HG03025 (cell line): ENCODE data around the gene DNM1.
"Not testable (repeated sequence)": the region's sequence is repeated elsewhere in the genome, so short reads cannot be mapped to it uniquely, and the experiment has no call there.

ENCODE experiments used
- ATAC-seq: cut with Tn5 transposase; IDR thresholded peaks from one replicate; pipeline ENCODE4 v1.9.1; 2021; ENCODE audit warnings: mild to moderate bottlenecking, moderate library complexity; ENCODE audit not compliant: unreplicated experiment, low FRiP score

Gene DNM1

DNA sequence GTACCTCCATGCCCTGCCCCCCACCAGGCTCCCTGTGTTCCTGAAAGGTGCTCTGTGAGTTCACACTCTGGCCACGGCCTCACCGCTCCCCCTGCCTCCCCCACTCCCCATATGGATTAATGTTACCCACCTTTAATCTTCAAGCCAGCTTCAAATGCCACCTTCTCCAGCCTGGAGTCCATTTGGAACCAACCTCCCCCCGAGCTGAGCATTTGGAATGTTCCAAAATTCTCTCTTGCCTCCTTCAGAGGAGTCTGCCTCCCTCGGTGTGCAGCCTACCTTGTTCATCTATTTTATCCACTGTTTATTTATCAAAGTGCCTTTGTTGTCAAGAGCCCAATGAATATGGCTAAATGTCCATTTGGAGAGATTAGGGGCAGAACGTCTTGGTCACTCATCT lies 68.3 kb downstream of the DNM1 start:
- no peak for ATAC-seq

DNA sequence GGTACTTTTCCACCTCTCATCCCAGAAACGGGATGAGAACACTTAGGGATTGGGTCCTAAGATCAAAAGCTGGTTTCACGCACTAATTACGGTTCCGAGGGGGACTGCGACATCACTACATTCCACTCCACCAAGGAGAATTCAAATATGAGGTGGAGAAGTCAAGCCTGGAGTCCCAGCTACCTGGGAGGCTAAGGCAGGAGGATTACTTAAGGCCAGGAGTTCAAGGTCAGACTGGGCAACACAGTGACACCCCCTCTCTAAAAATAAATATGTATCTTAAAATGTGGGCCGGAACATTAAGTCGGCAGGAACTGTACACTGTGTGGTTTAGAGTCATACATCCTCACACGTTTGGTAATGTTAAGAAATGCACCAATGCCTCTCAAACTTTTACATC lies 71.1 kb downstream of the DNM1 start:
- no peak for ATAC-seq

DNA sequence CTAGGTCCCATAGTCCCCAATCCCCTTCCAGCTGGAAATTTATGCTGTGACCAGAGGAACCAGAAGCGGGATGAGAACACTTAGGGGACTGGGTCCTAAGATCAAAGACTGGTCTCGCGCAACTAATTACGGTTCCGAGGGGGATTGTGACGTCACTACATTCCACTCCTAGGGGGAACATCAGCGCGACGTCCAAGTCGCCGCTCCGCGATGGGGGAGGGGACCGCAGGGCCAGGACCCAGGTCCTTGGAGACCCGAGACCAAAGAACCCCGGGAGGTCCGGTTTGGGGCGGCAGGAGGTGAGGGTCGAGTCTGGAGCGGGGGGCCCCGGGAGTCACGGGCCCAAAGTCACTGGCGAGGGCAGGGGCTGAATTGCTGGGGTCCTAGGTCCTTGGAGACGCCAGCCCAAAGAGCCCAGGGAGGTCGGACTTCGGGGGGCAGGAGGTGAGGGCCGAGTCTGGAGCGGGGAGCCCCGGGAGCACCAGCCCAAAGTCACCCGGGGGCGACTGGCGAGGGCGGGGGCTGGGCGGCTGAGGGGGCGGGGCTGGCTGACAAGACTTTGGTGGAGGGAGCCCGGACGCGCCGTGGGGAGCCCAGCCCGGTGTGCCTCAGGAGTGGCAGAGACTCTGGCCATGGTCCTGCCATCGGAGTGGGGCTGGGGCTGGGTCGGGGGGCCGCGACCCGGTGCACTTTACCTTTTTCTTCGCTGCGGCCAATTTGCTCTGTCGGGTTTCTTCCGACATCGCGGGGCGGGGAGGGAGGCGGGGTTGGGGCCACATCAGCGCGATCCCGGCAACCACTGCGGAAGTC lies 72.2 kb downstream of the DNM1 start, which contains the start of gene GOLGA2:
Gene GOLGA2, minus strand, starts transcription at position 810 of the 810 bp plus-strand sequence. Its CDS starts 31 bp downstream, at position 779.
- ATAC-seq, result peak; percentile 56

DNA sequence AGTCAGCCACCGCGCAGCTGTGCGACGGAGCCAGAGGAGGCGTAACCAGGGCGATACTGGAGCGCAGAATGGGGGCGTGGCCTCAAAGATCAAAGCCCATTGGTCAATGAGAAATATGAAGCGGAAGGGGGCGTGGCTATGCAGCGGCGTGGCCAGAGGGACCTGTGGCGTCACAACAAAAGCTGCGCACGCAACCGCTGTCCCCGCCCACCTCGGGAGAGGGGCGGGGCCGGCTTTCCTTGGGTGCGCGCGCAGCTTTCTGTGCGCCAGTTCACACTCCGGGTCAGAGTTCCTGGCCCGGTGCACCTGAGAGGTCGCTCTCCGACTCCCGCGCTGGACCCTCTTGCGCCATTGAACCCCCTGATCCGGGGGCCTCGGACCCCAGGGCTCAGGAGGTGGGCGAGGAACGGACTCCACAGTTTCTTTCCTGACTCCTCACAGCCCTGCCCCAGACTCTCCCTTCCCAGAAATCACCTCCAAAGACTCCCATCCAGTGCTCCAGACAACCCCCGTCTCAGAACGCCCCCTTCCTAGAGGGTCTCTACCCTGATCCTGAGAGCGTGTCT lies 72.9 kb downstream of the DNM1 start, which contains the start of gene SWI5:
Gene SWI5, plus strand, starts transcription at position 269 of the 566 bp plus-strand sequence.
- ATAC-seq, result peak; percentile 88

DNA sequence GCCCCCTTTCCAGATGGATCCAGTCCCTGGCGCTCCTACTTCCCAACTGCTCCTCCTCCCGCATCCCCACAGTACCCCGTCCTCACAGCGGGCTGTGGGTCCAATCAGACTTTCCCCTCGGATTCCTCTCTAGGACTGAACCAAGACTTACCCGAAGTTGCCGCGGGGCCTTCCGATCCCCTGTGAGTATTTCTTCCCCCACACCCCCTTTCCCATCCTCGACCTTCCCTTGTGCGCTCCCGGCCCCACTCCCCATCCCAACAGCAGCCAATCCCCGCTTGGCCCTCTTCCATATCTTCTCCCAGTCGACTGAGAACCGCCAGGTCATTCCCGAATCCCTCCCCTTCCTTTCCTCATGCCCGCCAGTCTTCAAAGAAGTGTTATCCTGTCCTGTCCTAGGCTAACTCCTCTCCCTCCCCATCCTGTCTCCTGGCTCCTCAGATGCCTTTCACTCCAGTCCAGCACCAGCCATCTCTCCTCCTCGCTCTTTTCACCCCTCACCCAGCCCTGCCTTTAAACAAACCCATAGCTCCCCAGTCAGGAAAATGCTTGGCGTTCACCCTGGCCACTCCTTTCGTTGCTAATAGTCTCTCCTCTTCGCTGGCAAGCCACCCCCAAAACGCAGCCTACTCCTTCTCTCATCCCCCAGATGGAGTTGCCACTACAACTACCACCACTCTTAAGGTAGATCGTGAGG lies 73.5 kb downstream of the DNM1 start:
- no peak for ATAC-seq

DNA sequence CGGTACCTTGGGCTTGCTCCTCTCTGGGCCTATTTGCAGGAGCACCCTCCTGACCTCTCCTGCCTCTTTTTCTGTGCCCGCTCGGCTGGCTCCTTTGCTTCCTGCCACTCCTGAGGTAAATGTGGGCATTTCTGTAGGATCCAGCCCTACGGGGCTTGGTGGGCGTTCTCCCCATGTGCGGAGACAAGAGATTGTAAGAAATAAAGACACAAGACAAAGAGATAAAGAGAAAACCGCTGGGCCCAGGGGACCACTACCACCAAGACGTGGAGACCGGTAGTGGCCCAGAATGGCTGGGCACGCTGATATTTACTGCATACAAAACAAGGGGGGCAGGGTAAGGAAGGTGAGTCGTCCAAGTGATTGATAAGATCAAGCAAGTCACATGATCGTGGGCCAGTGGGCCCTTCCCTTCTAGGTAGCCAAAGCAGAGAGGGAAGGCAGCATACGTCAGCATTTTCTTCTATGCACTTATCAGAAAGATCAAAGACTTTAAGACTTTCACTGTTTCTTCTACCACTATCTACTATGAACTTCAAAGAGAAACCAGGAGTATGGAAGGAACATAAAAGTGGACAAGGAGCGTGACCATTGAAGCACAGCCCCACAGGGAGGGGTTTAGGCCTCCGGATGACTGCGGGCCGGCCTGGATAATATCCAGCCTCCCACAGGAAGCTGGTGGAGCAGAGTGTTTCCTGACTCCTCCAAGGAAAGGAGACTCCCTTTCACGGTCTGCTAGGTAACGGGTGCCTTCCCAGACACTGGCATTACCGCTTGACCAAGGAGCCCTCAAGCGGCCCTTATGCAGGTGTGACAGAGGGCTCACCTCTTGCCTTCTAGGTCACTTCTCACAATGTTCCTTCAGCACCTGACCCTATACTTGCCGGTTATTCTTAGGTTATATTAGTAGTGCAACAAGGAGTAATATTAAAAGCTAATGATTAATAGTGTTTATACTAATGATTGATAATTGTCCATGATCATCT lies 76.2 kb downstream of the DNM1 start:
- not testable (repeated sequence) for ATAC-seq

DNA sequence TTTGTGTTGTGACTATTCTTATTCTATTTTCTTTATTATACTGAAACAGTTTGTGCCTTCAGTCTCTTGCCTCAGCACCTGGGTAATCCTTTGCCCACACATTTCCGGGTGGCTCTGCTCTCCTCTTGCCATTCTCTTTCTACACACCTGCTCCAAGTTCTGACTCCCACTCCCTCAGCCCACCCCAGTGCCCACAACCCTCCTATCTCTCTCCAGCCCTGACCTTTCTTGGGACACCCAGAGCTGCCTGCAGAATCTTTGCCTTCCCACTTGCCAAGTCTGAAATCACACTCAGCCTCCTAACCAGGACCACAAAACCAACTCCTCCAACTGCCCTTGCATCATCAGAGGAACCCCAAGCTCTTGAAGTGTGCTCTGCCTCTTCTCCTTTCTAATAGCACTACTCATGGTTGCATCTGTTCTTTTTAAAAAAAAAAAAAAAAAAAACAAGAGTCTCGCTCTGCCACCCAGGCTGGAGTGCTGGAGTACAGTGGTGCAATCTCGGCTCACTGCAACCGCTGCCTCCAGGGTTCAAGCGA lies 77.0 kb downstream of the DNM1 start:
- no peak for ATAC-seq

DNA sequence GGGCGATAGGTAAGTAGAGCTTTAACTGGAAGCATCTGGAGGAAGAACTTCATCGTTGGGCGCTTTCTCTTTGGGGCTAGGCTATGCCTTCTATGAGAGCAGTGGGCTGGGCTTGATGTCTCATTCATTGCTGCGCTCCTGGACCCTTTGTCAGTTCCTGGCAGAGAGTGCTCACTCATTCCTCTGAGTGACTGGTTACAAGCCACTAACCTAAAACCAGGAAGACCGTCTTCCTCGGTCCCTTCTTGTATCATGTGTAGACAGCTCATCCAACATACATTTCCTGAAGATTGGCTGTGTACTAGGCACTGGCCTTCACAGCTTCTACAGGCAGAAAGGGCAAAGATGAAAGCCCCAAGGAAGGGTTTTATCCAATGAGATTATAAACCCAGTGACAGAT lies 79.3 kb downstream of the DNM1 start:
- ATAC-seq, result no peak

DNA sequence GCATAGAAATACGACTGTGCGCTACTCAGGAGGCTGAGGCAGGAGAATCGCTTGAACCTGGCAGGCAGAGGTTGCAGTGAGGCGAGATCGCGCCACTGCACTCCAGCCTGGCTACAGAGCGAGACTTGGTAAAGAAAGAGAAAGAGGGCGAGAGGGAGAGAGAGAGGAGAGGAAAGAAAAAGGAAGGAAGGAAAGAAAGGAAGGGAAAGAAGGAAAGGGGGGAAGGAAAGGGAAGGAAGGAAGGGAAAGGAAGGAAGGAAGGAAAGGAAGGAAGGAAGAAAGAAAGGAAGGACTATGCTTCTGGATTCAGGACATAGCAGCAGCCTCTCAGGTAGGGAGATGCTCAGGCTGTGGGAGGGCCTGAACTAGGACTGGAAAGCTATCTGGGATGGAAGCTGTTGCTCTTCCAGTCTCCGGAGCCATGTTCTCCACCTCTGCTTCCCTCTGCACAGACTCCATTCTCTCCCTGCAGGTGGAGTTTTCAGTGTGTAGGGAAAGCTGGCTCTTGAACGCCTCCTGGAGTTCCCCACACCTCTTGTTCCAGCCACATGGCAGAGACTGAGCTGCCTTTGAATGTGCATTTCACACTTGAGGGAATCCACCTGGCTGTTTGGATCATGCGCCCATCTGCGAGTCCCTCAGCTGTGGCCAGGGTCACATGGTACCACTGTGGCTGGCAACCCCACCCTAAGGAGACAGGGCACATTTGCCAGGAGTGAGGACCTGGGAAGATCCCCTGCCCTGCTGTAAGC lies 82.0 kb downstream of the DNM1 start:
- ATAC-seq, result no peak

DNA sequence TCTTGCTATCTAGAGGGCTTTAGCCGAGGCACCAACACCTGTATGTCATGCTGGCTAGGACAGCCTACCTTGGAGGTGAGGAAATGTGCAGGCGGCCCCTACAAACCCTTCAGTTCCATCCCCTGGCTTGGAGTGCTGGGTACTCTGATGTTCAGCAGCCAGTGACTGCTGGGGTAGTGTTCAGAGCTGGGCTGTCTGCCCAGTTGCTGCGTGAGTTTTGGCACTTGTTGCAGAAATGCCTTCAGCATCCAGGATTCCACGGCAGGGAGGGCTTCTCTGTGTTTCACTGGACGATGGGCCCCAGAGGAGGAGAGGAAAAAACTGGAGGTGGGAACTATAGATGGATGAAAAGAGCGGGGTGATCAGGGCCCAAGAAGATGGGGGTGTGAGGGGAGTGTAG lies 83.3 kb downstream of the DNM1 start:
- ATAC-seq, result no peak

DNA sequence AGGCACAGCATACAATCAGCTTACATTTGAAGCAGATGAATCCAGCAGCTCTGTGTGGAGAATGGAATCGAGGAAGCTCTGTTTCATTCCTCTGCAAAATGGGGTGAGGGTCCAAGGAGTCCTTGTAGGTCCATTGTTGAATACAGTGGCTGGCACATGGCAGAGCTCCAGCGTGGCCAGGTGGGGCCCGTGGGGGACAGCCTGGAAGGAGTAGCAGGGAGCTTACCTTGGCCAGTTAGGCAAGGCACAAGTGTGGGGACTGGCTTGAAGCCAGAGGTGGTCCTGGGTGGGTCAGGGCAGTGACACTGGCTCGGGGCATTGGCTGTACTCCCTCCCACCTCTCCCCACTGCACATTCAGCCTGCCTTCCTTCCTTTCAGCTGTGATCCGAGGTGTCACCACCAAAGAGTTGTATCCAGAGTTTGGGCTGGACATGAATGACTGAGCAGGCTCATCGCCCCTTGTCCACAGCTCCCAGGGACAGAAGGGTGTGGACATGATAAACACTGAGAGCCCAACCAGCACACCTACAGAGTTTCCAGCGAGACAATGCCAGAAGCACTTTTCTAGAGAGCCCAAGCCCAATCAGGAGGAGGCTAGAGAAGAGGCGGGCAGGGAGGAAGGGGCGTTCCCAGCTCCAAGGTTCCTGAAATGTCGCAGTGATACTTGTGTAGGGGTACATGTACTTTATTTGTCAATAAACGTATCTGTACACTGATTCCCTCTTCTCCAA lies 85.3 kb downstream of the DNM1 start:
- ATAC-seq, result no peak

DNA sequence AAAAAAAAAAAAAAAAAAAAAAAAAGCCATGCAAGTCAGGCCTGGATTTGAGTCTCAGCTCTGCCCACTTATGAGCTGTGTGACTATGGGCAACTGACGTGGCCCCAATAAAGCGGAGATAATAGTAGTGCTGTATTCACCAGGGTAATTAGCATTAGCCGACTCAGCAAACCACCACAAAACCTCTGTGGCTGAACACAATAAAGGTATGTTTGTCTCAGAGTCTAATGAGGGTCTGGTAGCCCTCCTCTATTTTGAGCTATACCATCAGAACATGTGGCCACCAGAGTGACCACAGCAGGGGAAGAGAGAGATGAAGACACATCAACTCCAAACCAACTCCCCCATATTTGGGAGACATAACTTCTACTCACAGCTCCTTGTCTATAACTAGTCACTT lies 88.8 kb downstream of the DNM1 start:
- no peak for ATAC-seq

DNA sequence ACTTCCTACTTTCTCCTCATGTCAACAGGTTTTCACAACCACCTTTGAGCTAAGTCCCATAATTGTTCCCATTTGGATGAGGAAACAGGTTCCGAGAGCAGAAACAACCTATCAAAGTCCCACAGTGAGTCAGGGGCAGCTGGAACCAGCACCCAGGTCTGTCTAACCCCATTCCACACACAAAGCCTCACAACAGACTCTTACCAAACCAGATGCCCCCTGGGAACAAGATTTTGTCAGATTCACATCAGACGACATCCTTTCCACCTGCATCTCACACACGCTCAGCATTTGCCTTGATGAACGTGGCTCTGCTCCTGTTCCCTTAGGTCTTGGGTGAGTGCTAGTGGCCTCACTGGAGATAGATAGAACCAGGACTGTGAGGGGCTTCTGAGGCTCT lies 89.9 kb downstream of the DNM1 start:
- ATAC-seq, result no peak

DNA sequence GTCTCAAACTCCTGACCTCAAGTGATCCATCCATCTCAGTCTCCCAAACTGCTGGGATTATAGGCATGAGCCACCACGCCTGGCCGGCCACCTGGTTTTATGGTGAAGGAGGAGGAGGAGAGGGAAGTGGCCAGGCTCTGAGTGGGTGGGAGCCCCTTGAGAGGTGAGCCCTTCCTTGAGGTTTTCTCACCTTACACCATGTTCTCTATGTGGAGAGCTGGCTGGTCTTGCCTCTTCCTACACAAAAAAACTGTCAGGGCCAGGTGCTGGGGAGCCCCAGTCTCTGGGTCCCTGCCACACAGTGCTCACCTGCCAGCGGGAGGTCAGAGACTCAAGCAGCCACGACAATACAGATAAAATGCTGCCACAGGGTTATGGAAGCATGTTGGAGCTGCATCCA lies 91.0 kb downstream of the DNM1 start:
- no peak for ATAC-seq

DNA sequence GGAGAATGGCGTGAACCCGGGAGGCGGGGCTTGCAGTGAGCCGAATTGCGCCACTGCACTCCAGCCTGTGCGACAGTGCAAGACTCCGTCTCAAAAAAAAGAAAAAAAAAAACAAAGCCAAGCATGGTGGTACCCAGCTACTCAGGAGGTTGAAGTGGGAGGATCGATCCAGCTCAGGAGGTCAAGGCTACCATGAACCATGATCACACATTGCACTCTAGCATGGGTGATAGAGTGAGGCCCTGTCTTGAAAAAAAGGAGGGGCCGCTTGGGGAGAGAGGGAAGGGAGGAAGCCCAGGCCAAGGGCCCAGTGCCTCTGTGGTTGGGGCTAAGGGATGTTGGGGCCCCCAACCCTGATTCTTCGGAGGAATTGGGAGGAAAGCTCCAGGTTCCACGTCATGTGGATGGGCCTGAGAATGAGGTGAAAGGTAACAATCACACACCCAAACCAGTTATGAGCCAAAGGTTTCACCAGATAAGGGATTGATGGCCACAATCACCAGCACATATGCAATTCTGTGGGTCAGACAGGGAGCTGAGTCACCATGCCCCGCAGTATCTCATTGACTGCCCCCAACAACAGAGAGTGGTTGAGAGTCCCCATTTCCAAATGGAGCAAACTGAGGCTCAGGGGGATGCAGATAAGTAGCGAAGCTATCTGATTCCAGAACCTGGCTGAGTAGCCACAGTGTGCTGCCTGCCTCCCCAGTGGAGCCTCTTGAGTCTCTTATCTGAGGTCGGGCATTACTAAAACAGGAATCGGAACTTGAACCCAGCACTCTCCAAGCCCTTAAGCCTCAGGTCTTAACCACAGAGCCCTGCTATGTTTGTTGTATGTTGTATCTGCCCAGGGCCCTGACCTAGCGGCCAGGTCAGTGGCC lies 93.4 kb downstream of the DNM1 start:
- ATAC-seq, result no peak

DNA sequence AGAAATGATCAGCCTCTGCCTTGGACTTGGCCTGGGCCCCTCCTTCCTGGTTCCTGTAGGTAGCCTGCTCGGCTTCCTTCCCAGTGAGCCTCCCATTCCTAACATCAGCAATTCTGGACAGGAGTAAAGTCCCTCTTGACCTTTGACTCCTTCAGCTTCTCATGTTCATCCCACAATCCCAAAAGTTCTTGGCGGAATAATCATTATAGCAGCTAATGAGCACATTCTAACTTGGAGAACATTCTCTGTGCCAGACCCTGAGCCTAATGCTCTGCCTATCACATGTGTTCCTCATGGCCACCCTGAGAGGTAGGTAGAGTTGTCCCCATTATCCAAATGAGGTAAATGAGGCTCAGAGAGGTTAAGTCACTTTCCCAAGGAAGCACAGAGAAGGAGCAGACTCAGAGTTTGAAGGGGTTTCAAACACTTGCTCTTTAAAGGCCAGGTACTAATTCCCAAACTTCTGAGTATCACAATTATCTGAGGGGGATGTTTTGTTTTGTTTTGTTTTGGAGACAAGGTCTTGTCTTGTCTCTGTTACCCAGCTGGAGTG lies 94.1 kb downstream of the DNM1 start:
- ATAC-seq, result no peak
